Activated CD4-positive, alpha-beta T cell treated with anti-CD3 and anti-CD28 coated beads, Interleukin-2, Interleukin-4, amounts not matched to agents 100 ng/mL and 50 ng/mL, durations not matched to agents 16 hours and 8 hours (primary cell): Measurements from ENCODE around the gene ARSJ.

Experiments used
- DNase-seq: peaks from one replicate; pipeline ENCODE4 v3.0.0-alpha.2; 2020; ENCODE audit warnings: low spot score

Gene ARSJ

GRCh38 chr4:113899271-113900070 is 80.0 kb downstream of the ARSJ start:
- DNase-seq, result no peak

GRCh38 chr4:113893546-113893945 is 85.9 kb downstream of the ARSJ start:
- no peak for DNase-seq

GRCh38 chr4:113888006-113888405 is 91.4 kb downstream of the ARSJ start:
- no peak for DNase-seq

- DNase-seq, result no peak
These were observed 94.2 kb downstream of the ARSJ start for GRCh38 chr4:113885291-113885690.

GRCh38 chr4:113884655-113885054 is 94.8 kb downstream of the ARSJ start:
- no peak for DNase-seq

GRCh38 chr4:113882668-113883067 is 96.8 kb downstream of the ARSJ start:
- no peak for DNase-seq

- DNase-seq, result no peak
These were observed 98.2 kb downstream of the ARSJ start for GRCh38 chr4:113881256-113881655.

- DNase-seq, result no peak
These were observed 99.0 kb downstream of the ARSJ start for GRCh38 chr4:113880240-113881028.

GRCh38 chr4:113878668-113879067 is 100.8 kb downstream of the ARSJ start:
- no peak for DNase-seq

- DNase-seq, result no peak
These were observed 105.0 kb downstream of the ARSJ start for GRCh38 chr4:113874480-113874879.

- no peak for DNase-seq
These were observed 105.9 kb downstream of the ARSJ start for GRCh38 chr4:113873508-113873907.

GRCh38 chr4:113872426-113873260 is 106.8 kb downstream of the ARSJ start:
- no peak for DNase-seq

GRCh38 chr4:113871080-113871479 is 108.4 kb downstream of the ARSJ start:
- DNase-seq, result no peak

- DNase-seq, result no peak
These were observed 109.6 kb downstream of the ARSJ start for GRCh38 chr4:113869743-113870375.

- DNase-seq, result no peak
These were observed 112.8 kb downstream of the ARSJ start for GRCh38 chr4:113866611-113867010.

- DNase-seq, result no peak
These were observed 120.5 kb downstream of the ARSJ start for GRCh38 chr4:113858924-113859323.

- no peak for DNase-seq
These were observed 127.6 kb downstream of the ARSJ start for GRCh38 chr4:113851816-113852215.
